GM19328 (cell line): ENCODE results near the gene HVCN1.
"Not testable (repeated sequence)": the region's sequence is repeated elsewhere in the genome, so short reads cannot be mapped to it uniquely, and the experiment has no call there.

Source experiments
- ATAC-seq: cut with Tn5 transposase; IDR thresholded peaks from one replicate; pipeline ENCODE4 v1.9.1; 2021; ENCODE audit warnings: mild to moderate bottlenecking, moderate library complexity; ENCODE audit not compliant: unreplicated experiment

The HVCN1 gene, protein sequence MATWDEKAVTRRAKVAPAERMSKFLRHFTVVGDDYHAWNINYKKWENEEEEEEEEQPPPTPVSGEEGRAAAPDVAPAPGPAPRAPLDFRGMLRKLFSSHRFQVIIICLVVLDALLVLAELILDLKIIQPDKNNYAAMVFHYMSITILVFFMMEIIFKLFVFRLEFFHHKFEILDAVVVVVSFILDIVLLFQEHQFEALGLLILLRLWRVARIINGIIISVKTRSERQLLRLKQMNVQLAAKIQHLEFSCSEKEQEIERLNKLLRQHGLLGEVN

DNA sequence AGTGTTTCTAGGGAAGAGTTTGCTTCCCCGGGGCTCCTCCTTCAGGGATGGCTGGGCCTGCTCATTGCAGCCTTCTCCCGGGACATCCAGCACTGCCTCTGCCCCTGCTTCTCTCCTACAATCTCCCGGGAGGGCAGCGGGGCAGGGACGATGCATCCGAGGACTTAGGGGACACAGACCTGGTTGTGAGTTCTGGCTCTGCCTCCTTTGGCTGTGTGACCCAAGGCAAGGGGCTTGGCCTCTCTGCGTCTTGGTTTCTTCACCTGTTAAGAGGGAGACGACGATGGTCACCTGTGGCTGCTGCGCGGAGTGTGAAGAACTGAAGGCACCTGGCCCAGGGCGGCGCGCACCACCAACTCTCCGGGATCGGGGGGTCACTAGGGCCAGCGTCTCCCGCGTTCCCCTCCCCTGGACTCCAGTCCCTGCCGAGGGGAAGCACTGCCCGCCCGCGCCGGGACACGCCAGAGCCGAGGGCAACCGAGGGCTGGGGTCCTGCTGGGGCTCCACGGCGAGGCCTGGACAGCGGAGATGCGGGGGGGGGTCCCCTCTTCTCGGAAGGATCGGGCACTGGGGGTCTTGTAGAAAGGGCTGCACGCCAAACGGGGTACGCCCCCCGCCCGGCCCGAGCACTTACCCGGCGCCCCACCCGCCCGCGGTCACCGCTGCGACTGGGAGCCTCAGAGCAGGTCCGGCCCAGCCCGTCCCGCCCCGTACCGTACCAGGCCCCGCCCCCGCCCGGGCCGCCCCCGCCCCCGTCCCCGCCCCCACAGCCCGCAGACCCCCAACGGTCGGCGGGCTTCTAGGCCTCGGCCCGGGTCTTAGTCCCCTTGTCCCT lies at the start of gene HVCN1:
Gene HVCN1, minus strand, starts transcription at position 670 of the 835 bp plus-strand sequence. CDS start 5,870 bp downstream, outside the sequence.
- ATAC-seq: peak; percentile 35

DNA sequence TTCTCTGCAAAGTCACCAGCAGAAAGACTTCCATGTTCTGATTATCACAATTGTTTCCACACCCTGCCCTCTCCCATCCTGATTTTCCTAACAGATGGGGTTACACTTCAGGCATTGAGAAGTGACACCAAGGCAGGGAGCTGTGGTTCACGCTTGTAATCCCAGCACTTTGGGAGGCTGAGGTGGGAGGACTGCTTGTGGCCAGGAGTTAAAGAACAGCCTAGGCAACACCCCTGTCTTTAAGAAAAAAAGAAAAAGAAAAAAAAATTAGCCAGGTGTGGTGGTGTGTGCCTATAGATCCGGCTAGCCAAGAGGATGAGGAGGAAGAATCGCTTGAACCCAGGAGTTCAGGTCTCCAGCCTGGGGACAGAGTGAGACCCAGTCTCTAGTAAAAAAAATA lies 48.6 kb upstream of the HVCN1 start:
- ATAC-seq: no peak

DNA sequence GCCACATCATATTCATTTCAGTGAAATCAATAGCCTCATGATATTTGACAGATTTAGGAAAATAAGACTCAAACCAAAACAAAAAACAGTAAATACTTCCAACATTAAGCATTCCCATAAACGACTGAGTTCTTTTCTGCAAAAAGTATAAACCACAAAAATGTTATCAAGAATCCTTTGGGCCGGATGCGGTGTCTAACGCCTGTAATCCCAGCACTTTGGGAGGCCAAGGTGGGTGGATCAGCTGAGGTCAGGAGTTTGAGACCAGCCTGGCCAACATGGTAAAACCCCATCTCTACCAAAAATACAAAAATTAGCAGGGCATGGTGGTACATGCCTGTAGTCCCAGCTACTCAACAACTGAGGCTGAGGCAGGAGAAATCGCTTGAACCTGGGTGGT lies 48.1 kb upstream of the HVCN1 start:
- ATAC-seq: not testable (repeated sequence)

DNA sequence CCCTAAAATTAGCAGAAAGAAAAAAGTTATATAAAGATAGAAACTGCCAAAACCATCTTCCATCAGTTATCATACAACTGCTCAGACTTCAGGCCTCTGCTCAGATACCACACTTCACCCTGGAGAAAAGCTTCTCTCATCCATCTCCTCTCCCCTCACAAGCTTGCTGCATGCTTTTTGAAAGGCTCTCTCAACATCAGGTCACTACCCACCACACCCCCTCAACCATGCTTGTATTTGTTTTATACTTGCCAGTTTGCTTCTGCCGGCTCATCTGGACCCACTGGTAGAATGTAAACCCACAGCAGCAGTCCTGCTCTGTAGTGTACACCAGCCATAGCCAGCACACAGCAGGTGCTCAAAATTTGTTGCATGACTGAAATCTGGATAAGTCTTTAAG lies 45.0 kb upstream of the HVCN1 start:
- no peak for ATAC-seq

DNA sequence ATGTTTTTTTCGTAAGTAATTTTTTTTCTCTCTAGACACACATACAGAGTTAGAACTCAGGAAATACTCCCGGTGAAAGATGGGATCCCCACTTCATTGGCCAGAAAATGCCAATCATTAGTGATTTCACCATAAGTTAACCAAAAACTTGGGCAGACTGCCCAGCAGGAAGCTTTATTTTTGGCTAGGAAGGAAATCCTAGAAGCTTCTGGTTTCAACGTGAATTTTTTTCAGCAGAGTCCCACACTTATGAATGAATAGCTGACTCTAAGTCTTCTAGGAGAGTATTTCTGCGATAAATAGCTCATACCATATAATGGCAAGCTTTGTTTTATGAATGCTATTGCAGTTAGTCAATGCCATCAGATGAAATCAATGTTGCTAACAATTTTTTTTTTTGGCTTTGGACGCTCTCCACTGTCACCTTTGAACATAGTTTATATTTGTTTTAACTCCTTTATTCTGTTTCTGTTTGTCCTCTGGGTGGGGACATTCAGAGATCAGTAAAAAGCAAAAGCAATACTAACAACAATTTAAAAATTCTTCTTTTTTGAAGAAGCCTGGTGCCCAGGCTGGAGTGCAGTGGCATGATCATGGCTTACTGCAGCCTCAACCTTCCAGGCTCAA lies 44.3 kb upstream of the HVCN1 start:
- no peak for ATAC-seq

DNA sequence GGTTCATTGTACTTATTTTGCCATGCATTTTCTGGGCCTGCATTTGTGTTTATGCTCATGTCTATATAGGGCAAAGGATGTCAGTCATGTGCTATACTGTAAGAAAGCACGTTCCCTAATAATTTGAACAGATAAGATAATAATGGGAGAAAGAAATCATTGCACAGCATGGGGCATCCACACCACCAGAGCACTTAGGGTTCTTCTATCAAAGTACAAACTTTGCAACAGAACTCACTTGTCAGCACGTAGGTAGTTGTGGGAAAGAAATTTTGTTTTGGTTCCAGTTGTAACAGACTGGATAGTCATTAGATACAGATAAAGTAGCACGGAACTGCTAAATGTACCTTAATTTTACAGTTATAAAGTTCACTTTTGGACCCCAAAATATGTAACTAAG lies 43.7 kb upstream of the HVCN1 start:
- ATAC-seq: no peak

DNA sequence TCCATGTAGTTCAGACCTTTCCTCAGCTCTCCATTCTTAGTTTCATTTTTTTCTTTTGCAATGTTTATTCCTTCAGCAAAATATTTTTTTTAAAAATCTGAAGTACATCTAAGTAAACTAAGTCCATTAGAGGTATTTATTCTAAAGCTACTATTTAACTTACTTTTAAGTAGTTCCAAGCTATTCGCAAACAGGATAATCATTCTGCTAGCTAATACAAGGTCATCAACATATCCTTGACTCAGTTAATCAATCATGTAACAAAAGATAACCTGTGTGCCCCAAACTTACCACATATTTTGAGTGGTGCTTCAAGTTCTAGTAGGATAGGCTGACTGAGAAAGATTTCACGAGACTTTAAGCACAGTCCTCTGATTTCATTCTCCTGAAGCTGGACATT lies 42.6 kb upstream of the HVCN1 start:
- ATAC-seq: no peak

DNA sequence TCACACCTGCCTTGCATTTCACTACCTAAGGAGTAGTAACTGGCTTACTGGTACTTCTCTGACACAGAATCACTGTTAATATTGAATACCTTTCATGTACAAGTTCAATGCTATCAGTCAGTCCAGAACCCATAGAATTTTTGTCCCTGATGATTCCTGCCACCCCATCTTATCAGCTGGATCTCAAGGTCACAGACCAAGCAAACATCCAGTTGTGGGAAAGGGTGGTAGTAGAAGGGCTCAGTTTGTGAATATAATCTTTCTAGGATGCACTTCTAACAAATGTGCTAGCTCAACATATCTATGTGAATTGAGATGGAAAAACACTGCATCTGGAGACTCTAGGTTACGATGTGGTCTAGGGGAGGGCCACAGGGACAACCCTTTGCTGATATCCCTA lies 39.7 kb upstream of the HVCN1 start:
- no peak for ATAC-seq

DNA sequence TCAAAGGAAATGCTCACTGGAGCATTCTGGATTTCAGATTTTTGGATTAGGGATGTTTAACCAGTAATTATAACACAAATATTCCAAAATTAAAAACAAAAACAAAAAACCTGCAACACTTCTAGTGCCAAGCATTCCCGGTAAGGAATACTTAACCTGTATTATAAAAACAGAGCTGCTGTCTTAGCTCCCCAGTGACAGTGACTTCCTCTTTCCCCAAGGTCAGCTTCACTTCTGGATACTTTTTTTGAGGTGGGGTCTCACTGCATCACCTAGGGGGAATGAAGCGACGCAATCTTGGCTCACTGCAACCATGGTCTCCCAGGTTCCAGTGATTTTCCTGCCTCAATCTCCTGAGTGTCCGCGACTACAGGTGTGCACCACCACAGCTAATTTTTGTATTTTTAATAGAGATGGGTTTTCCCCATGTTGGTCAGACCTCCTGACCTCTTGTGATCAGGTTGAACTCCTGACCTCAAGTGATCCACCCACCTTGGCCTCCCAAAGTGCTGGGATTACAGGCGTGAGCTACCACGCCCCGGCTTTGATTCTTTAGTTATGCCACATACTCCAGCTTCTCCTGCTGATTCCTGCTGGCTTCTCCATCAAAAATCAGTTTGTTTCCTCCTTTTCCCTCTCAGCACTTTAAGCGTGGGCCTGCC lies 37.9 kb upstream of the HVCN1 start:
- no peak for ATAC-seq

DNA sequence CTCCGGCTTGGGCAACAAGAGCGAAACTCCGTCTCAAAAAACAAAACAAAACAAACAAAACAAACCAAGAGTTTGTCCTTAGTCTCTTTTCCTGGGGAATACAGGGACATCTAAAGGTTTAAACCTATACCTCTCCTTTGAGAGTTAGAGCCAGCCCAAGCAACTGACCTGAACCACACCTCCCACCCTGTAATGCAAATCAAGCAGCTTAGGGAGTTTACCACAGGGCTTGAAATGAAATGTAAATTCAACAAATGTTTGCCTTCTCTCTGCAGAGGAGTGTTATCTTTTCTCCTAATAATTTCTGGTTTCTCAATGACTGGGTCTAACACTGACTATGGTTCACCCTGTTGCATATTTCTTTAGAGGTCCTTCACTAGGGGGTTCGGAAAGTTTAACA lies 37.1 kb upstream of the HVCN1 start:
- no peak for ATAC-seq

DNA sequence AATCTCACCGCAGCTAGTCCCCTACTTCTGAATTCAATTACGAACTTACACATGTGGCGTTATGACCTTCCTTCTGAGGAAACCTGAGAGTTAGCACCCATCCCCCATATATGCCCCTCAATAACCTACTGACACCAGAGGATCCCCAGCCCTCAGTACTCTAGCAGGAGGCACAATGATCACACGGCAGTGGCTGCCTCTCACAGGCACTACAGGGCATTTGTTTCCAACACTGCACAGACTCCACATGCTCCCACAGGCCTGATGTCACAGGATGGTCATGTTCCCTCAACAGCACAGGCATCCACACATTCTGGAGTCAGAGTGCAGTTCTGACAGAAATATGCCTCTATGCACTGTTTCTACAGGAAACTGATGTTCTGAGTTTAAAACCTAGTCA lies 36.4 kb upstream of the HVCN1 start:
- no peak for ATAC-seq

DNA sequence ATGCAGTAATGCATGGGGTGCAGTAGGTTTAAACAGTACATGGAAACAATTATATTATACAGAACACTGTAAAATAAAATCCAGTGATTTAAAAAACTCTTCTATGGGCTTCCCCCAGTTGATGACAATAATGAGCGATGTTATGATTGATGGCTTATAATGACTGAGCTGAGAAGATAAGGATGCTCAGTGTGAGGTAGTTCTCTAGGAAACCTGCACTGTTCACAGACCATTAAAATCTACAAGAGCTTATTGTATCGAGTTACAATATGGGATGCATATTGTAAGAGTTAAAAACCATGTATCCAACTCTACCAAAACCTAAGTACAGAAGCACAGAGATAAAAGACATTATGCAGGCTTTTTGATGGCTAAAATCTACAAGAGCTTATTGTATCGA lies 34.0 kb upstream of the HVCN1 start:
- not testable (repeated sequence) for ATAC-seq

DNA sequence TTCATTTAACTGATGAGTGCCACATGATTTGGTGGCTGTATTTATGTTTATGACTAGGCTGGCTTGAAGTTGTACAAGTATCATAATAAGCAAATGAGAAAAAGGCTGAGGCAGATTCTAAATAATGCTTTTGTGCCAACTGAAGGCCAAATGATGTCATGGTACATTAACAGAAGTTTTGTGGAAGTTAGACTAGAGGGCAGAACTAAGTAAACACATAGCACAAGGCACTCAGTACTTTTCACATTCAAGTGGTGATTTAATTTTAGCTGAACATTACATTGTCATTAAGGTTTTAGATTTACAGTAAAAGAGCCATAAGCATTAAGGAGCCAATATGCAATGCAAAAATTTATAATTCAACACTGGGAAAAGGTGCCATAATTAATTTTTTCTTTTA lies 32.7 kb upstream of the HVCN1 start:
- no peak for ATAC-seq

DNA sequence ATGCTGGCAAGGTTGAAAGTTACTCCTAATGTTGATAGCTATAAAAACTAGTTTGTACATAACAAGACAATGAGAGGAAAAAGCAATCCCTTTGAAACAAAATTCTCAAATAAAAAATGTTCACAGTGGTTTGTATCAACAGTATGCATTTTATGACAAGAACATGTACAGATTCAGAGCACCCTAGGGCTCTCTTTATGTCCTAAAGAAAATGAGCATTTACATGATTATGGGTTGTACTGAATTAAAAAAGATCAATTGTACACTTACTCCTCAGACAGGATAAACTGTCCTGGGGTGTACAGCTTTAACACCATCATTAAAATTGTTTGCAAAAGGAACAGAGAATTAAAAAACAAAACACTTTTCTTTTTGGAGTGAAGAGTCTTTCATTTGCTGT lies 31.6 kb upstream of the HVCN1 start:
- ATAC-seq: no peak

DNA sequence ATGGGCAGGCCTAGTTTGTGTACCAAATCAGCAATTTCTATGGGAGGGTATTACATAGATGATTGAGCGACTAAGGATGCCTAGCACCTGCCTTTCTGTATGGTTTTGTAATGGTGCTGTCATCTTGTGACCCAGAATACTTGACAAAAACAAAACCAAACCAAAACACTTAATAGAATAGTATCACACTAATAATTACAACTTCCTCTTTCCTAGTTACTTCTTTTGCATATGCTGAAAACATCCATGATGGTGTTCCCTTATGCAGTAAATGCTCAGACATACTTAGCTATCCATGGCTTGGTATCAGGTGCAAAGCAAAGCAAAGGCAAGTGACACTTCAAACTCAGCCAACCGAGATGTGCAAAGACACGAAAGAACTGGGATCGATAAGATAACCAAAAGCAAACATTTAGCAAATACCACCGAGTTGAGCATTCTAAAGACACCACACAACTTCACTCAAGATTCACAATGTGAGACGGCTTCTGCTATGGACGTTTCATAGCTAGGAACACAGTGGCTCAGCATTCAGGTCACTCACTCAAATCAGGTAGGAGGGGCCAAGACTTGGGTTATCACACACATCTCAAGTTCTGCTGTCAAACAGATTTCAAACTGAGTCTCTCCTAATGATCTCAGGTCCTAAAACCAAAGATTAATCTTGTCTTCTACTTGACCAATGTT lies 29.4 kb upstream of the HVCN1 start:
- ATAC-seq: no peak

DNA sequence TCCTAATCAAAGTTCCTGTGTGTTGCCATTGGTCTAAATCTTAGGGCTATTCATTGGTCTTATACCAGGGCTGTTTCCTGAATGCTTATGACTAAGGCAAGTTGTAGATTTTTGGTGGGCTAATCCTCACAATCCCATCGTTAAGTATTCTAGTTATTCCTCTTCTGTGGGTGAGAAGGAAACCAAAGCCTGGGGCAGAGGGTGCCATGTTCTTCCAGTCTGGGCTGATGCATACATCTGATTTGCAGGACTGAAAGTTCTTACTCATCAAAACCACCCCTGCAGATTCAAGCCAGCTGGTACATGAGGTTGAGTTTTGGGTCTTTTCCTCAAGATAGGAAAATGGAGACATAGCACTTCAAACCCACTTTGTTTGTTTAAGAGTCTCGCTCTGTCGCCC lies 28.1 kb upstream of the HVCN1 start:
- no peak for ATAC-seq

DNA sequence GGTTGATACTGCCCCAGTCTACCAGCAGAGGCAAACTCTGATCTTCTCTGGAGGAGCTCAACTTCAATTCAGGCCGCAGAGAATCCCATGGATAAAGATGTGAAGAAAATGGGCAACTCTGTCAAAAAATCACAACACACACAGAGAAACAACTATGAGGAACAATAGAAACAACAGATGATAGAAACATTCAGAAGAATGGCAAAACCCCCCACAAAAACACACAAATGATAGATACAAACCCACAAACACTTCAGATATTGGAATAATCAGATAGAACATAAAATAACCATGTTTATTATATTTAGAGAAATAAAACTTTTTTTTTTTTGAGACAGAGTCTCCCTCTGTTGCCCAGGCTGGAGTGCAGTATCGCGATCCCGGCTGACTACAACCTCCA lies 20.0 kb upstream of the HVCN1 start:
- ATAC-seq: no peak

DNA sequence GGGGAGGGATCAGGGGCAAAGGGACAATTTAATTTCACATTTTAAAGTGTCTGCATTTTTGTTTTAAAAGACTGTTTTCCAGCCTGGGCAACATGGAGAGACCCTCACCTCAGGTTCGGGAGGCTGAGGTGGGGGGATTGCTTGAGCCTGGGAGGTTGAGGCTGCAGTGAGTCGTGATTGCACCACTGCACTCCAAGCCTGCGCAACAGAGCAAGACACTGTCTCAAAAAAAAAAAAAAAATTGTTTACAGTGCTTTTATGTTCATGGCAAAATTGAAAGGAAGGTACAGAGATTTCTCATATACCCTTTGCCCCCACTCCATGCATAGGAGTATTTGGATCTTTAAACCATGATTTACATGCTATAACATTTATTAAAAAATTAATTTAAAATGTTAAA lies 16.4 kb upstream of the HVCN1 start:
- ATAC-seq: no peak

DNA sequence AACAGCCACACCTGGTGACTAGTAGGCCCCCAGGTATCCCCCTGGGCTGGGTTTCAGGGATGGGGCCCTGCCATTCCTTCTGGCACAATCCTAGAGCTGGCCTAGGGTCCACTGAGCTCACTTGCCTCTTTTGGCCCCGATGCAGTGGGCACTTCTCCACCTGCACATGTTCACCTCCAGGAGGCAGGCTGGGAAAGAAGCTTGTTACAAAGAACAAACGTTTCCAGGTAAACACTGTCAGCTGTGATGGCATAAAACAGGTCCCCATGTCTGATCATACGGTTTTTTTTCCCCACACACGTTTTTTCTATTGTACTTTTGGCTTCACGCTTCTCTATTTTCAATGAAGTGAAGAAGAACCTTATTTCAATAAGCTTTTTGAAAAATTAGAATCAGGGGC lies 15.8 kb upstream of the HVCN1 start:
- no peak for ATAC-seq

DNA sequence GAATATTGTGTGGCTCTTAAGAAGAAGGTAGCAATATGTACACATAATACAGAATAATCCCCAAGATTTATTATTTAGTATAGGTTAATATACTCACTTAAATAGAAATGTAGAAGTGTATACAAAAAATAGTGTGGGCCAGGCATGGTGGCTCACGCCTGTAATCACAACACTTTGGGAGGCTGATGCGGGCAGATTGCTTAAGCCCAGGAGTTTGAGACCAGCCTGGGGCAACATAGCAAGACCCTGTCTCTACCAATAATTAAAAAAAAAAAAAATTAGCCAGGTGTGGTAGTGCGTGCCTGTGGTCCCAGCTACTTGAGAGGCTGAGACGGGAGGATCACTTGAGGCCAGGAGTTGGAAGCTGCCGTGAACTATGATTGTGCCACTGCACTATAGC lies 15.3 kb upstream of the HVCN1 start:
- ATAC-seq: no peak

DNA sequence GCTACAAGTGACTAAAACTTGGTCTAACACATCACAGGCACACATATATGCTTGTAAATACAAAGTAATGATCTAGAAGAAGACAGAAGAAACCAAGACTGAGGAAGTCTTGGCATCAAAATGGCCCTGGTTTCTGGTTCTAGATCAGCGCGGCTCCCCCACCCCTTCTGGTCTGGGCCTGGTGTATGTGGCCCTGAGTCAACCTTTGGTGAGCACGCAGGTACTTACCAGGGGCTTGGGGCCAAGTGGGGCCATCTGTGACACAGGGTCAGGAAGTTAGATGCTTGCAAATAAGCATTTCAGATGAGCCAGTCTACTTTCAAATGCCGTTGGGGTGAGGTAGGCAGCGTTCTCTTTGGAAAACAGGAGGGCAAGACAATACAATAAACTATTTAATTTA lies 13.2 kb upstream of the HVCN1 start:
- ATAC-seq: no peak
